GM23338 (cell line): Measurements from ENCODE around the gene NRCAM.

ENCODE experiments used
- CREB1 ChIP-seq: fragments of 250-450 bp; sonication (Bioruptor Pico); IDR thresholded peaks from 2 replicates; pipeline ENCODE4 v1.5.0; 2020; ENCODE audit warnings: low read depth, mild to moderate bottlenecking, moderate library complexity
- CTCF ChIP-seq, 2 experiments: fragments of 200-600 bp in 1 of 2; sonication (generic) in 1 of 2; conservative IDR thresholded peaks; 2 replicates each; pipeline versions ENCODE4 v1.5.1 to v1.6.1; 2016 to 2017; ENCODE audit warnings: antibody characterized with exemption in 2 of 2, low read depth in 2 of 2, mild to moderate bottlenecking in 2 of 2, moderate library complexity in 1 of 2
- ETS1 ChIP-seq: IDR thresholded peaks from 2 replicates; pipeline ENCODE4 v1.6.1; 2016; ENCODE audit warnings: antibody characterized with exemption
- EZH2 ChIP-seq: fragments of 200-600 bp; sonication (generic); IDR thresholded peaks from one replicate; pipeline ENCODE4 v1.8.0; 2017; ENCODE audit warnings: antibody characterized with exemption, mild to moderate bottlenecking, low read depth; ENCODE audit not compliant: unreplicated experiment
- EZH2phosphoT487 ChIP-seq: fragments of 200-600 bp; sonication (generic); IDR thresholded peaks from one replicate; pipeline ENCODE4 v1.8.1; 2018; ENCODE audit warnings: antibody characterized with exemption; ENCODE audit not compliant: unreplicated experiment
- POLR2AphosphoS5 ChIP-seq: IDR thresholded peaks from 2 replicates; pipeline ENCODE4 v1.6.1; 2016; ENCODE audit warnings: antibody characterized with exemption, low read depth
- STAT1 ChIP-seq: IDR thresholded peaks from one replicate; pipeline ENCODE4 v1.6.1; 2016; ENCODE audit warnings: antibody characterized with exemption; ENCODE audit not compliant: unreplicated experiment

- no peak for TF ChIP-seq CTCF (conservative IDR thresholded peaks at IDR 0.05; ENCODE audit: low read depth in 2 of 2)
- no peak for TF ChIP-seq EZH2phosphoT487
- TF ChIP-seq POLR2AphosphoS5, result no peak
- no peak for TF ChIP-seq EZH2
- no peak for TF ChIP-seq CREB1 (CRISPR knock-in tag)
- no peak for TF ChIP-seq ETS1
- TF ChIP-seq STAT1, result no peak
Observed at GRCh38 chr7:108132551-108133265, 323.5 kb downstream of the NRCAM start.
